ENCODE measurements around the gene GJA1.
"Not testable (repeated sequence)": the region's sequence is repeated elsewhere in the genome, so short reads cannot be mapped to it uniquely, and the experiment has no call there.

Gene GJA1

DNA sequence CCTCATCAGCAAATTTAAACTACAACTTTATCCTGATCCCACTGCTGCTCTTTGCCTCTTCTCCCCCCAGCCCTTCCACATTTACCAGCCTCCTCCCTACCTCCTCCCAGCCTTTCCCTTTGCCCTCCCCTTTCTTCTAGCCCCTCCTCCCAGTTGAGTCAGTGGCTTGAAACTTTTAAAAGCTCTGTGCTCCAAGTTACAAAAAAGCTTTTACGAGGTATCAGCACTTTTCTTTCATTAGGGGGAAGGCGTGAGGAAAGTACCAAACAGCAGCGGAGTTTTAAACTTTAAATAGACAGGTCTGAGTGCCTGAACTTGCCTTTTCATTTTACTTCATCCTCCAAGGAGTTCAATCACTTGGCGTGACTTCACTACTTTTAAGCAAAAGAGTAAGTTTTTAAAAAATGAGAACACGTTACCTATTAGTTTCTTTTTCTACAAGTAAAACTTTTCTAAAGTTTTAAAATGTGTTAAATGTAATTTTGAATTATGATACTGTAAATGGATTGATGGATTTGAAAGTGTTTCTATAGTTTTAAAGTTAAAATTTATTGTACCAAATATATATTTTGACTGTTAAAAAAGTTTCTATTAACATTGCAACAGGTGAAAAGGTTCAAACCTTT, at the start of gene GJA1:
TSS of gene GJA1 (plus strand) at position 203 of the 626 bp plus-strand sequence. CDS start 11,202 bp downstream, outside the sequence.
- Mint-ChIP-seq H3K27ac (no peak within 1 kb of the TSS), H3K9me3 (no peaks in the 10 kb centered on the region), H3K36me3 (no peaks in the 10 kb centered on the region), H3K27me3 (peaks cover 35% of the 10 kb centered on the region), H3K4me1 (peaks cover 15% of the 10 kb centered on the region), H3K4me3 (peak within 1 kb of the TSS; percentile 24)
- ATAC-seq = no peak

DNA sequence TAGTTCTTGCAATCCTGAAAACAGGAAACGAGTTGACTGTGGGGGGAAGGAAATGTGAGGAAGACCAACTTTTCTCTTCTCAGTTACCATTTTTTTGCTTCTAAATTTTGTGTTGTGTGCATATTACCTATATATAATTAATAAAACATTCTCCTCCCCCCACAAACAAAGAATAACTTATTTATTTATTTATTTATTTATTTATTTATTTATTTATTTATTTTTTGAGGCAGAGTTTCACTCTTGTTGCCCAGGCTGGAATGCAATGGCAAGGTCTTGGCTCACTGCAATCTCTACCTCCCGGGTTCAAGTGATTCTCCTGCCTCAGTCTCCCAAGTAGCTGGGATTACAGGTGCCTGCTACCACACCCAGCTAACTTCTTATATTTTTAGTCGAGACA, 48.9 kb upstream of the GJA1 start:
- H3K27ac Mint-ChIP-seq, H3K4me3 Mint-ChIP-seq, ATAC-seq, H3K36me3 Mint-ChIP-seq, H3K9me3 Mint-ChIP-seq, H3K4me1 Mint-ChIP-seq: not testable (repeated sequence)
- peaks cover 19% of the 10 kb centered on the region for H3K27me3 Mint-ChIP-seq

DNA sequence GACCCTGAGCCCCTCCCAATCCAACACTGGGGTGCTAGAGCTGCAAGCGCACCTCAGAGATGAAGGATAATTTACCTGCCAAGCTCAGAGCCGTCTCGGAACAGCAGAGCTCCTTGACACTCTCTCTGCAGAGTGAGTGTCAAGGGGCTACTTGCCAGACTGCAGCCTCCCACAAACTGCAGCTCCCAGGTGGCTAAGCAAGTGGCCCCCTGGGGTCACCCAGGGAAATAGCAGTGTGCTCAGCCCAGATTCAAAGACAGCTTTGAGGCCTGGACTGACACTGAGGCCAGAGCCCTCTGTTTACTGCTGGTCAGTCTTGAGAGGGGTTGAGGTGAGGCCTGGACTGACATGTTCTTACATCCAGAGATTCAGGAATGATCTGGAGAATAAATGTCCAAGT, 46.0 kb upstream of the GJA1 start:
- ATAC-seq = no peak
- Mint-ChIP-seq H3K4me1 (no peaks in the 10 kb centered on the region), H3K9me3 (no peaks in the 10 kb centered on the region), H3K27me3 (peaks cover 9% of the 10 kb centered on the region), H3K27ac (no peak overlapping the region), H3K36me3 (no peaks in the 10 kb centered on the region), H3K4me3 (no peak overlapping the region)

- H3K27me3 Mint-ChIP-seq = peaks cover 6% of the 10 kb centered on the region
- peaks cover 7% of the 10 kb centered on the region for H3K4me1 Mint-ChIP-seq
- no peak overlapping the region for H3K27ac Mint-ChIP-seq
- H3K36me3 Mint-ChIP-seq = no peaks in the 10 kb centered on the region
- H3K4me3 Mint-ChIP-seq = no peak overlapping the region
- H3K9me3 Mint-ChIP-seq = no peaks in the 10 kb centered on the region
- ATAC-seq = no peak
These were observed 41.5 kb upstream of the GJA1 start for GRCh38 chr6:121393731-121394505.

GRCh38 chr6:121395736-121396135, 39.7 kb upstream of the GJA1 start:
- Mint-ChIP-seq H3K4me1 (peaks cover 7% of the 10 kb centered on the region), H3K27me3 (peaks cover 6% of the 10 kb centered on the region), H3K4me3 (no peak overlapping the region), H3K36me3 (no peaks in the 10 kb centered on the region), H3K27ac (no peak overlapping the region), H3K9me3 (no peaks in the 10 kb centered on the region)
- ATAC-seq = no peak

DNA sequence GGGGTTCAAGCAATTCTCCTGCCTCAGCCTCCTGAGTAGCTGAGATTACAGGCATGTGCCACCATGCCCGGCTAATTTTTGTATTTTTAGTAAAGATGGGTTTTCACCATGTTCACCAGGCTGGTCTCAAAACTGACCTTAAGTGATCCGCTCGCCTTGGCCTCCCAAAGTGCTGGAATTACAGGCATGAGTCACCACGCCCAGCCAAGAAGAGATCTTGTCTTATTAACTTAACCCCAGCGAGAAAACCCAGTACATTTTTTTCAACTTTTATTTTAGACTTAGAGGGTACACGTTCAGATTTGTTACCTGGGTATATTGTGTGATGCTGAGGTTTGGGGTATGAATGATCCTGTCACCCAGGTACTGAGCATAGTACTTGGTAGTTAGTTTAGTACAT, 38.3 kb upstream of the GJA1 start:
- not testable (repeated sequence) for ATAC-seq, H3K36me3 Mint-ChIP-seq, H3K9me3 Mint-ChIP-seq, H3K4me1 Mint-ChIP-seq, H3K27me3 Mint-ChIP-seq, H3K4me3 Mint-ChIP-seq, H3K27ac Mint-ChIP-seq

DNA sequence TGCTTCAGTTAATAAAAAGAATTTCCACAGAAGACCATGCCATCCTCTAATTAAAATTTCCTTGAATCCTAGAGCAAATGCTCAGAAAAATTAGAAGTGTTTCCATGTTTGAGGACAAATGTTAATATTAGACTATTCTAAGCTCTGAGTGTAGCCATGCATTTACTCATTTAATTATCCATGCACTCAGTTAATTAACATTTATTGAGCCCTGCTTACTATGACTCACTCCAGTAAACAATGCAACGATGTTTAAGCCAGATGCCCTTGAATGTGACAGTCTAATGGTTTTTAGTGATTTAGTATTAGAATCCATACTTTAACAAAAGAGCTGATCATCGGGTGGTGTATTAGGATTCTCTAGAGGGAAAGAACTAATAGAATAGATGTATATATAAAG, 37.3 kb upstream of the GJA1 start:
- H3K9me3 Mint-ChIP-seq = no peaks in the 10 kb centered on the region
- peaks cover 7% of the 10 kb centered on the region for H3K4me1 Mint-ChIP-seq
- no peak overlapping the region for H3K4me3 Mint-ChIP-seq
- no peak for ATAC-seq
- no peaks in the 10 kb centered on the region for H3K36me3 Mint-ChIP-seq
- no peak overlapping the region for H3K27ac Mint-ChIP-seq
- peaks cover 6% of the 10 kb centered on the region for H3K27me3 Mint-ChIP-seq

- H3K27ac Mint-ChIP-seq = no peak overlapping the region
- H3K9me3 Mint-ChIP-seq = no peaks in the 10 kb centered on the region
- H3K27me3 Mint-ChIP-seq = peaks cover 6% of the 10 kb centered on the region
- H3K4me1 Mint-ChIP-seq = peaks cover 7% of the 10 kb centered on the region
- no peak for ATAC-seq
- no peak overlapping the region for H3K4me3 Mint-ChIP-seq
- no peaks in the 10 kb centered on the region for H3K36me3 Mint-ChIP-seq
These were observed 35.5 kb upstream of the GJA1 start for GRCh38 chr6:121399966-121400365.

DNA sequence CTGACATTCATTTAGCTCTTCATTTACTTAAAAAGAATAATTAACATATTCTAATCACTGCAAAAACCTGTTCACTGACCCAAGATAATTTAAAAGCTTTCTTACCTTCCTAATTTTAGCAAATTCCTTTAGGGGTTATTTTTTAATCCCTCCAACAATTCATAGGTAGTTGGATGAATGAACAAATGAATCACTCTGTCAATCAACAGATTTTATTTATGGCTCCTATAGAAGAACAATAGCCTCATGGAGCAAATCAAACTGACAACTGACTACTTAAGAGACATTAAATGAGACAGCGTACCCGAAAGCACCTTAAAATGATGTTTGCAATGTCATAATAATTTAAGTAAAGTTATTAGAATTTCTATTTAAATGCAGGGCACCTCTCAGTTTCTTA, 31.5 kb upstream of the GJA1 start:
- Mint-ChIP-seq H3K27me3 (peaks cover 8% of the 10 kb centered on the region), H3K4me3 (no peak overlapping the region), H3K4me1 (no peaks in the 10 kb centered on the region), H3K27ac (no peak overlapping the region), H3K9me3 (no peaks in the 10 kb centered on the region), H3K36me3 (no peaks in the 10 kb centered on the region)
- ATAC-seq = no peak

GRCh38 chr6:121405306-121405705, 30.1 kb upstream of the GJA1 start:
- Mint-ChIP-seq H3K27ac (no peak overlapping the region), H3K36me3 (no peaks in the 10 kb centered on the region), H3K4me1 (no peaks in the 10 kb centered on the region), H3K4me3 (no peak overlapping the region), H3K9me3 (no peaks in the 10 kb centered on the region), H3K27me3 (peaks cover 8% of the 10 kb centered on the region)
- no peak for ATAC-seq

GRCh38 chr6:121408321-121408720, 27.1 kb upstream of the GJA1 start:
- Mint-ChIP-seq H3K4me1 (no peaks in the 10 kb centered on the region), H3K27me3 (peaks cover 8% of the 10 kb centered on the region), H3K9me3 (no peaks in the 10 kb centered on the region), H3K36me3 (no peaks in the 10 kb centered on the region), H3K27ac (no peak overlapping the region), H3K4me3 (no peak overlapping the region)
- no peak for ATAC-seq

GRCh38 chr6:121413879-121414278, 21.6 kb upstream of the GJA1 start:
- H3K9me3 Mint-ChIP-seq = no peaks in the 10 kb centered on the region
- H3K4me3 Mint-ChIP-seq = no peak overlapping the region
- ATAC-seq = no peak
- H3K27ac Mint-ChIP-seq = no peak overlapping the region
- no peaks in the 10 kb centered on the region for H3K36me3 Mint-ChIP-seq
- no peaks in the 10 kb centered on the region for H3K4me1 Mint-ChIP-seq
- H3K27me3 Mint-ChIP-seq = peaks cover 8% of the 10 kb centered on the region

DNA sequence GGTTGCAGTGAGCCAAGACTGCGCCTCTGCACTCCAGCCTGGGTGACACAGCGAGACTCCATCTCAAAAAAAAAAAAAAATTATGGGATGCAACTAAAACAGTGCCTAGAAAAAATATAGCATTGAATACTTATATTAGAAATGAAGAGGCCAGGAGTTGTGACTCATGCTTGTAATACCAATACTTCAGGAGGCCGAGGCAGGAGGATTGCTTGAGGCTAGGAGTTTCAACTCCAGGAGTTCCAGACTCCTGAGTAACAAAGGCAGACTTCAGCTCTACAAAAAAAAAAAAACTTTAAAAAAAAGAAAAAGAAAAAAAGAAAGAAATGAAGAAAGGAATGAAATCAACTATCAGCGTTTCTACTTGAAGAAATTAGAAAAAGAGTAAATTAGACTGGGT, 17.1 kb upstream of the GJA1 start:
- H3K4me3 Mint-ChIP-seq = no peak overlapping the region
- H3K27me3 Mint-ChIP-seq = peaks cover 8% of the 10 kb centered on the region
- no peak overlapping the region for H3K27ac Mint-ChIP-seq
- H3K4me1 Mint-ChIP-seq = no peaks in the 10 kb centered on the region
- H3K36me3 Mint-ChIP-seq = no peaks in the 10 kb centered on the region
- no peaks in the 10 kb centered on the region for H3K9me3 Mint-ChIP-seq
- ATAC-seq = no peak

DNA sequence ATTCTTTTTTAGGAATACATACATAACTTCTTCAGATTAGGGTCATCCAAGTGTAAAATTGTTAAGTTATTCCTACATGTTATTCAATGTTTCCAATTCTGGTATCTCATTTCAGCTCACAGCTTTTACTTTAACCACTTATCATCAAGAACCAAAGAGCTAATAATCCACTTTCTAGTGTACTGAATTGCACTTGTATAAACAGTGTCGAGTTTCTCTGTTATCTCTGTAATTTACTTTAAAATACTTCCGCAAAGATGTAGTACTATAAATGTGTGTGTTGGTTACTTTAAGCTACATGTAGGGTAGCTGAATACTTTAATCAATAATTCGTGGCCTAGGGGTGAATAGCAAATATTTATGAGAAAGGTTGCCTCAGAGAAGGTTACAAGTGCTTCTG, 8.8 kb upstream of the GJA1 start:
- Mint-ChIP-seq H3K36me3 (no peaks in the 10 kb centered on the region), H3K4me1 (no peaks in the 10 kb centered on the region), H3K4me3 (no peak overlapping the region), H3K9me3 (no peaks in the 10 kb centered on the region), H3K27ac (no peak overlapping the region), H3K27me3 (no peaks in the 10 kb centered on the region)
- no peak for ATAC-seq

- H3K4me3 Mint-ChIP-seq = no peak overlapping the region
- H3K36me3 Mint-ChIP-seq = no peaks in the 10 kb centered on the region
- no peaks in the 10 kb centered on the region for H3K9me3 Mint-ChIP-seq
- no peaks in the 10 kb centered on the region for H3K4me1 Mint-ChIP-seq
- no peaks in the 10 kb centered on the region for H3K27me3 Mint-ChIP-seq
- no peak for ATAC-seq
- no peak overlapping the region for H3K27ac Mint-ChIP-seq
These were observed 6.3 kb upstream of the GJA1 start for GRCh38 chr6:121428872-121429756.

All from stimulated activated memory B cell treated with anti-CD40 and anti-IgM and Interleukin-4, amounts not matched to agents 10 μg/mL and 1 μg/mL and 100 μg/mL, for 72 hours (primary cell).